Measurements from ENCODE around the gene LEF1.

DNA sequence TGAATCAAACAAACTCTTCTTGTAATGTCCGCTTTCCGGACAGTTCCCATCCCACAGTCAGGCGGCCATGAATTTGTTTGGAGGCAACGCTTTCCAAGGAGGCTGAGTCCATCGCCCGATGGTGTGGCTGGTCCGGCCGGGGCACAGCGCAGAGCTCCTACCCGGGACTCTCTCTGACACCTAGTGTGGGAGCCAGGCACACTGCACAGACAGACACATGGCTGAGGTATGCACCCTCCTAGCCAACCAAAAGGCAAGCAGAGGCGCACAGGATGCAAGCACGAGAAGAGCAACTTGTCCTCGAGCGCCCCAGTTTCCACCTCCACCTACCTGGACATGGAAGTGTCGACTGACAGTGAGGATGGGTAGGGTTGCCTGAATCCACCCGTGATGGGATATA lies 87.5 kb downstream of the LEF1 start:
- no peak for TF ChIP-seq CTCF (IDR thresholded peaks at IDR 0.05 in 2 of 3, conservative IDR thresholded peaks at IDR 0.05 in 1 of 3; ENCODE audit: borderline replicate concordance in 1 of 3, insufficient read depth in 1 of 3, low read depth in 2 of 3, low read length in 2 of 3)
- no peak for TF ChIP-seq SP1 (IDR thresholded peaks at IDR 0.05; ENCODE audit: low read depth)
- TF ChIP-seq EZH2phosphoT487 (IDR thresholded peaks at IDR 0.05; ENCODE audit: borderline replicate concordance), result no peak
- no peak for TF ChIP-seq EZH2 (IDR thresholded peaks at IDR 0.05)
- TF ChIP-seq JUND (IDR thresholded peaks at IDR 0.05), result no peak
- TF ChIP-seq POLR2AphosphoS5 (IDR thresholded peaks at IDR 0.05; ENCODE audit: low read depth, low read length), result no peak
- no peak for TF ChIP-seq MAX (IDR thresholded peaks at IDR 0.05)
- no peak for TF ChIP-seq POLR2A (IDR thresholded peaks at IDR 0.05; ENCODE audit: borderline replicate concordance, extremely low read depth, insufficient read depth, insufficient read length)
- no peak for TF ChIP-seq EGR1 (IDR thresholded peaks at IDR 0.05; ENCODE audit: low read depth)
- TF ChIP-seq TCF7L2 (IDR thresholded peaks at IDR 0.05; ENCODE audit: borderline replicate concordance, extremely low read depth, insufficient read depth, insufficient read length), result no peak
- no peak for TF ChIP-seq CBX3 (IDR thresholded peaks at IDR 0.05; ENCODE audit: low read depth)
